Measurements from ENCODE around the gene OPTC. TPM values are rescaled to one million over a fixed set of nuclear protein-coding genes. Genes with fewer than 3 reads are reported as not detected.

The OPTC gene
- total RNA-seq, 4 donors from 2014 or later: not detected

DNA sequence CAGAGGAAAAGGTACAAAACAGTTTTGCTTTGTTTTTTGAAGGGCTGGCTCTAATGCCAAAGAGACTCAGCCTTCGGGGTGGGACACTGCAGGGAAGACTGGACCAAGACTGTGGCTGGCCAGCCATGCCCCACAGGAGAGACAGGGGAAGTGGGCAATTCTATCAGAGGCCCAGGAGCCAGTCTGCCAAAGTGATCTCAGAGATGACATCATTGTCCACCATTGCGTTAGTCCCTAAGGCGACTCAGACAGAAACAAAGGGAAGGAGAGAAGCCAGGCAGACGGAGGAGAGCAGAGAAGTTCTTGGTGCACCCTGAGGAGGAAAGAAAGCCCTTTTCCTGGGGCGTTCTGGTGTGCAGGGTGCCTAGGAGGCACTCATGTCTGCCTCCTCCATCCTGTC is 26.4 kb downstream of the OPTC start:
- in situ Hi-C loops (cut with MboI; ENCODE audit: low sequenced_read_pairs in 4 of 4): no loop called here
- Histone ChIP-seq H3K9me3 (no peaks in the 10 kb centered on the region), H3K4me3 (no peak overlapping the region), H3K27me3 (no peaks in the 10 kb centered on the region), H3K36me3 (no peaks in the 10 kb centered on the region), H3K27ac (no peak overlapping the region), H3K4me1 (peaks cover 0 to 7% of the 10 kb centered on the region in 2 donors)
- intact Hi-C loops (cut with DNase I; ENCODE audit: low total_unique reads): loop anchor here (10.0 kb wide), 1 partner anchor 74 kb away; no protein-coding TSS in a partner anchor
- no peak for TF ChIP-seq CTCF (IDR thresholded peaks at IDR 0.05 in 4 of 5, conservative IDR thresholded peaks at IDR 0.05 in 1 of 5)
- TF ChIP-seq POLR2A (IDR thresholded peaks at IDR 0.05): no peak
- peak in 1 of 2 donors; percentile 28 for ATAC-seq
- DNase-seq: no peak

DNA sequence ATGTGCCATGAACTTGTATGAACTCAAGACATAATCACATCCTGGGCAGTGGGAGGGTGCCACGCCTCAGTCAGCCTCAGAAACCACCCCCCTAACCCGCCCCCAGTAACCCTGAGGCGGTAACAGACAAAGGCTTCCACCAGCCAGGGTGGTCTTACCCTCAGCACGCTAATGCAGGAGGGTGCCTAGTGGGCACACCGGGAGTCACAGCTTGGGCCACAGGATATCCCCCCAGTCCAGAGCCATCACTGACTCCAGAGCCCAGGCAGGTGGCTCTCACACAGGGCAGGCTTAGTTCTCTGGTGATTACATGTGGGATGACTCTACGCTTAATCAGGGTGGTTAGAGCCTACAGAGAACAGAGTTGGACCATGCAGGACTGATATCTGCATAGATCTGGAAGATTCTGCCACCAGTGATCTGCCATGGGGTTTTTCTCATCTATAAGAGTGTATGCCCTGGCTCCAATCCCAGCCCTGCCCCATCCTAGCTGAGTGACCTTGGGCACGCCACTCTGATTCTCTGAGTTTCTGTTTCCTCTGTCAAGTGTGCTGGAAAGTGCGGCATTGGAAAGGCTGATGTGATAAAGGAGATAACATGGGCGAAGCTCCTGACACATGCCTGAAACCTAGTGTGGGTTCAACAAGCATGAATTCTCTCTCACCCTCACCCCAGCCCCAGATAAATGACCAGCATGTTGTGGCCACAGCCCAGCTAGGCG is 27.3 kb downstream of the OPTC start:
- Histone ChIP-seq H3K27me3 (no peaks in the 10 kb centered on the region), H3K36me3 (no peaks in the 10 kb centered on the region), H3K9me3 (no peaks in the 10 kb centered on the region), H3K27ac (no peak overlapping the region), H3K4me1 (peaks cover 0 to 7% of the 10 kb centered on the region in 2 donors), H3K4me3 (no peak overlapping the region)
- ATAC-seq (no peak), DNase-seq (no peak)
- intact Hi-C loops (cut with DNase I; ENCODE audit: low total_unique reads): loop anchor here (10.0 kb wide), 1 partner anchor 74 kb away; no protein-coding TSS in a partner anchor
- in situ Hi-C loops (cut with MboI; ENCODE audit: low sequenced_read_pairs in 4 of 4): no loop called here
- TF ChIP-seq CTCF (IDR thresholded peaks at IDR 0.05 in 4 of 5, conservative IDR thresholded peaks at IDR 0.05 in 1 of 5) (no peak), POLR2A (IDR thresholded peaks at IDR 0.05) (no peak)

- Histone ChIP-seq H3K4me3 (no peak overlapping the region), H3K9me3 (no peaks in the 10 kb centered on the region), H3K36me3 (no peaks in the 10 kb centered on the region), H3K27me3 (no peaks in the 10 kb centered on the region), H3K27ac (no peak overlapping the region), H3K4me1 (peaks cover 0 to 7% of the 10 kb centered on the region in 2 donors)
- in situ Hi-C loops (cut with MboI; ENCODE audit: low sequenced_read_pairs in 4 of 4) (no loop called here), intact Hi-C loops (cut with DNase I; ENCODE audit: low total_unique reads) (loop anchor here (10.0 kb wide), 1 partner anchor 73 kb away; no protein-coding TSS in a partner anchor)
- TF ChIP-seq CTCF (IDR thresholded peaks at IDR 0.05 in 4 of 5, conservative IDR thresholded peaks at IDR 0.05 in 1 of 5): no peak
- DNase-seq: no peak
- no peak for ATAC-seq
These were observed 27.9 kb downstream of the OPTC start for GRCh38 chr1:203521812-203522211.

DNA sequence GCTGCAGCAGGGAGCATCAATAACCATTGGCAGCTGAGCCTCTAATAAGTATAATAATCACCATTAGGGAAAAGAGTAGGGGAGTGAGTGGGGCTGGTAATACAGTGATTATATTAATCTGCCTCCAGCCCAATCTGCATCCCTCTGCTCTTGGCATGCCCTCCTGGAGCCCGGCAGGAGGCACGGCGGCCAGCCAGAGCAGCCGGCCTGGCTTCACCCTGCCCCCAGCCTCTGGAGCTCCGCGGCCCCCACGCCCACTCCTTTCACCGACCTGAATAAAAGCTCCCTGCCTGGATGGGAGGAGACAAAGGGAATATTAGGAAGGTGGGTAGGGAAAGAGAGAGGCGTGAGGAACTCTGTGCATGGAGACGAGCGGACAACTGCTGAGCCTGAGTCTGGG is 28.3 kb downstream of the OPTC start:
- in situ Hi-C loops (cut with MboI; ENCODE audit: low sequenced_read_pairs in 4 of 4): no loop called here
- Histone ChIP-seq H3K36me3 (no peaks in the 10 kb centered on the region), H3K4me1 (peaks cover 0 to 7% of the 10 kb centered on the region in 2 donors), H3K4me3 (no peak overlapping the region), H3K27me3 (no peaks in the 10 kb centered on the region), H3K27ac (no peak overlapping the region), H3K9me3 (no peaks in the 10 kb centered on the region)
- intact Hi-C loops (cut with DNase I; ENCODE audit: low total_unique reads): loop anchor here (10.0 kb wide), 1 partner anchor 73 kb away; no protein-coding TSS in a partner anchor
- no peak for TF ChIP-seq POLR2A (IDR thresholded peaks at IDR 0.05)
- no peak for ATAC-seq
- DNase-seq: no peak

DNA sequence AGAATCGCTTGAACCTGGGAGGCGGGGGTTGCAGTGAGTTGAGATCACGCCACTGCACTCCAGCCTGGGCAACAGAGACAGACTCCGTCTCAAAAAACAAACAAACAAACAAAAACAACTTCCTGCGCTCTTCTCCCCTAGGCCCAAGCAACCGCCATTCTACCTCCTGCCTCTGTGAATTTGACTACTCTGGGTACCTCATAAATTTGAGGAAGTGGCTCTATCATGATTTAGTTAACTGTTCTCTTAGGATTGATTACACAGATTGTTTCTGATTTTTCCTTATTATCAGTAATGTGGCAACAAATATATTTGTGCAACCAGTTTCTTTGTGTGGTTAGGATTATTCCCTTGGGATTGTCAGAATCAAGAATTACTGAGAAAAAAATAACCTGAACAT is 29.7 kb downstream of the OPTC start:
- Histone ChIP-seq H3K4me3 (no peak overlapping the region), H3K27me3 (no peaks in the 10 kb centered on the region), H3K9me3 (no peaks in the 10 kb centered on the region), H3K27ac (no peak overlapping the region), H3K4me1 (peaks cover 0 to 7% of the 10 kb centered on the region in 2 donors), H3K36me3 (no peaks in the 10 kb centered on the region)
- in situ Hi-C loops (cut with MboI; ENCODE audit: low sequenced_read_pairs in 4 of 4) (no loop called here), intact Hi-C loops (cut with DNase I; ENCODE audit: low total_unique reads) (loop anchor here (10.0 kb wide), 1 partner anchor 71 kb away; no protein-coding TSS in a partner anchor)
- TF ChIP-seq CTCF (IDR thresholded peaks at IDR 0.05 in 4 of 5, conservative IDR thresholded peaks at IDR 0.05 in 1 of 5) (no peak), POLR2A (IDR thresholded peaks at IDR 0.05) (no peak)
- ATAC-seq (no peak), DNase-seq (no peak)

Data from gastrocnemius medialis (tissue), 4 donors.